H1 (cell line): ENCODE results near the gene ZBTB34. TPM values are rescaled to one million over a fixed set of nuclear protein-coding genes. Genes with fewer than 3 reads are reported as not detected.

Experiments used
- CTCF ChIA-PET: fragments of 300-600 bp; sonication (Branson Sonifier 250); formaldehyde crosslinking; loops from one replicate; lab custom pipeline; 2021; ENCODE audit not compliant: partially characterized antibody; lab: Charles Lee
- POLR2A ChIA-PET: fragments of 300-600 bp; sonication (Branson Sonifier 250); formaldehyde crosslinking; loops from one replicate; lab custom pipeline; 2021; ENCODE audit warnings: inconsistent platforms; ENCODE audit not compliant: partially characterized antibody; lab: Charles Lee
- DNase-seq, 2 experiments: peaks; one replicate each; pipeline versions ENCODE4 v3.0.0 to v3.0.0-alpha.2; 2010 to 2022; ENCODE audit warnings: low spot score in 2 of 2, low read depth in 1 of 2, mixed read lengths in 1 of 2
- FAIRE-seq: peaks from 2 replicates; lab custom pipeline; 2011; peaks lifted over from hg19 to GRCh38; lab: Jason Lieb, UNC
- H2AFZ ChIP-seq: 2 replicates; pipeline ENCODE4 v1.8.1; 2012; ENCODE audit warnings: low read length, inconsistent platforms
- H2AK5ac ChIP-seq: 2 replicates; pipeline ENCODE4 v1.6.1; 2013; ENCODE audit warnings: low read depth, low read length
- H2BK120ac ChIP-seq: replicated peaks from 2 replicates; pipeline ENCODE3; 2013; ENCODE audit warnings: low read depth, low read length, inconsistent platforms
- H2BK12ac ChIP-seq: 2 replicates; pipeline ENCODE4 v1.6.1; 2013; ENCODE audit warnings: low read depth, low read length
- H2BK15ac ChIP-seq: 2 replicates; pipeline ENCODE4 v1.6.1; 2013; ENCODE audit warnings: low read length
- H2BK20ac ChIP-seq: 2 replicates; pipeline ENCODE4 v1.6.1; 2013; ENCODE audit warnings: low read length
- H2BK5ac ChIP-seq: 2 replicates; pipeline ENCODE4 v1.6.1; 2013; ENCODE audit warnings: low read depth, low read length
- H3K14ac ChIP-seq: 2 replicates; pipeline ENCODE4 v1.6.1; 2013; ENCODE audit warnings: inconsistent platforms; ENCODE audit not compliant: insufficient read length
- H3K18ac ChIP-seq: 2 replicates; pipeline ENCODE4 v1.6.1; 2013; ENCODE audit warnings: low read length; ENCODE audit errors: extremely low read depth
- H3K23ac ChIP-seq: 2 replicates; pipeline ENCODE4 v1.6.1; 2013; ENCODE audit warnings: inconsistent platforms; ENCODE audit not compliant: insufficient read length
- H3K23me2 ChIP-seq: 2 replicates; pipeline ENCODE4 v1.6.1; 2013; ENCODE audit warnings: low read depth, low read length
- H3K27ac ChIP-seq: 2 replicates; pipeline ENCODE4 v1.6.1; 2011; ENCODE audit warnings: low read depth, low read length, inconsistent platforms
- H3K27me3 ChIP-seq, 4 experiments: replicated peaks in 1 of 4; 1 replicate in 1 of 4; 2 replicates in 3 of 4; pipeline versions ENCODE4 v1.6.1 to v1.8.1; 2011 to 2013; ENCODE audit warnings: low read length in 3 of 4, mild to moderate bottlenecking in 3 of 4, inconsistent platforms in 2 of 4, mixed read lengths in 2 of 4, moderate library complexity in 1 of 4; ENCODE audit not compliant: control insufficient read depth in 3 of 4, insufficient read depth in 3 of 4; ENCODE audit errors: extremely low read depth in 1 of 4
- H3K36me3 ChIP-seq, 4 experiments: 2 replicates each; pipeline versions ENCODE4 v1.6.1 to v1.8.1; 2011 to 2013; ENCODE audit warnings: mild to moderate bottlenecking in 4 of 4, low read length in 3 of 4, moderate library complexity in 2 of 4, control low read depth in 1 of 4, inconsistent platforms in 1 of 4; ENCODE audit not compliant: insufficient read depth in 4 of 4, control insufficient read depth in 2 of 4
- H3K4ac ChIP-seq: replicated peaks from 2 replicates; pipeline ENCODE3; 2013; ENCODE audit warnings: low read length, low read depth, mixed read lengths, inconsistent platforms; ENCODE audit not compliant: insufficient read length
- H3K4me1 ChIP-seq, 4 experiments: replicated peaks in 1 of 4; 1 replicate in 1 of 4; 2 replicates in 3 of 4; pipeline versions ENCODE4 v1.6.1 to v1.8.1; 2011 to 2013; ENCODE audit warnings: low read length in 3 of 4, inconsistent platforms in 2 of 4, mixed read lengths in 1 of 4; ENCODE audit not compliant: insufficient read depth in 4 of 4, control insufficient read depth in 3 of 4
- H3K4me2 ChIP-seq, 2 experiments: 2 replicates each; pipeline versions ENCODE4 v1.6.1 to v1.8.1; 2011 to 2013; ENCODE audit warnings: low read depth in 2 of 2, low read length in 2 of 2, control low read depth in 1 of 2, inconsistent platforms in 1 of 2, mild to moderate bottlenecking in 1 of 2; ENCODE audit not compliant: insufficient read depth in 1 of 2
- H3K4me3 ChIP-seq, 4 experiments: fragments of 200-600, 300-600 bp in 1 of 4; sonication (generic), shearing (Covaris generic), sonication (Bioruptor Twin) in 1 of 4; 2 replicates each; pipeline versions ENCODE4 v1.5.1 to v1.8.1; 2011 to 2016; ENCODE audit warnings: low read length in 4 of 4, low read depth in 3 of 4, control low read depth in 2 of 4, inconsistent platforms in 2 of 4, mild to moderate bottlenecking in 2 of 4, mixed read lengths in 1 of 4, moderate library complexity in 1 of 4; ENCODE audit not compliant: insufficient read depth in 2 of 4; ENCODE audit errors: extremely low read depth in 1 of 4
- H3K56ac ChIP-seq: replicated peaks from 2 replicates; pipeline ENCODE3; 2013; ENCODE audit warnings: low read depth, mild to moderate bottlenecking, mixed read lengths, low read length, inconsistent platforms; ENCODE audit not compliant: insufficient read length
- H3K79me1 ChIP-seq: 2 replicates; pipeline ENCODE4 v1.6.1; 2013; ENCODE audit warnings: low read depth, low read length, control low read depth
- H3K79me2 ChIP-seq, 2 experiments: 2 replicates each; pipeline versions ENCODE4 v1.6.1 to v1.8.1; 2012 to 2013; ENCODE audit warnings: low read length in 2 of 2, mild to moderate bottlenecking in 2 of 2, inconsistent platforms in 1 of 2; ENCODE audit not compliant: insufficient read depth in 2 of 2, control insufficient read depth in 1 of 2
- H3K9ac ChIP-seq, 4 experiments: replicated peaks in 1 of 4; 1 replicate in 1 of 4; 2 replicates in 3 of 4; pipeline versions ENCODE4 v1.6.1 to v1.8.1; 2011 to 2013; ENCODE audit warnings: low read depth in 3 of 4, low read length in 3 of 4, control low read depth in 2 of 4, mild to moderate bottlenecking in 2 of 4, moderate library complexity in 2 of 4, inconsistent platforms in 1 of 4; ENCODE audit errors: extremely low read depth in 1 of 4
- H3K9me3 ChIP-seq, 2 experiments: 2 replicates each; pipeline versions ENCODE4 v1.6.1 to v1.8.1; 2012 to 2013; ENCODE audit warnings: mild to moderate bottlenecking in 2 of 2, moderate library complexity in 2 of 2, control low read depth in 1 of 2, inconsistent platforms in 1 of 2, low read depth in 1 of 2, low read length in 1 of 2, mixed read lengths in 1 of 2; ENCODE audit not compliant: insufficient read depth in 2 of 2
- H4K20me1 ChIP-seq, 2 experiments: replicated peaks in 1 of 2; 2 replicates each; pipeline versions ENCODE3 to v1.8.1; 2011 to 2013; ENCODE audit warnings: inconsistent platforms in 2 of 2, low read length in 2 of 2, mild to moderate bottlenecking in 1 of 2; ENCODE audit not compliant: insufficient read depth in 2 of 2, control insufficient read depth in 1 of 2
- H4K5ac ChIP-seq: 2 replicates; pipeline ENCODE4 v1.6.1; 2013; ENCODE audit warnings: low read length, low read depth, mixed read lengths, inconsistent platforms; ENCODE audit not compliant: insufficient read length
- H4K8ac ChIP-seq: 2 replicates; pipeline ENCODE4 v1.8.0; 2013; ENCODE audit warnings: mild to moderate bottlenecking, moderate library complexity, low read length, inconsistent platforms; ENCODE audit not compliant: insufficient read depth; ENCODE audit errors: extremely low read depth
- H4K91ac ChIP-seq: replicated peaks from 2 replicates; pipeline ENCODE3; 2013; ENCODE audit warnings: low read length, mixed read lengths, inconsistent platforms; ENCODE audit not compliant: insufficient read length
- ASH2L ChIP-seq: fragments of 200-600, 300-600 bp; sonication (generic); IDR thresholded peaks from one replicate; pipeline ENCODE4 v1.7.1; 2017; ENCODE audit warnings: low read length
- BRCA1 ChIP-seq: IDR thresholded peaks from 2 replicates; pipeline ENCODE4 v1.6.1; 2012; ENCODE audit warnings: low read depth, low read length, improper control_type of control experiment
- CHD1 ChIP-seq: IDR thresholded peaks from 2 replicates; pipeline ENCODE4 v1.6.1; 2012; ENCODE audit warnings: low read depth, low read length, improper control_type of control experiment
- CTBP2 ChIP-seq: IDR thresholded peaks from 2 replicates; pipeline ENCODE4 v1.7.0; 2011; ENCODE audit warnings: borderline replicate concordance, mild to moderate bottlenecking, moderate library complexity, mixed read lengths, low read length; ENCODE audit not compliant: insufficient read depth, insufficient read length
- GTF2F1 ChIP-seq: IDR thresholded peaks from 2 replicates; pipeline ENCODE4 v1.6.1; 2012; ENCODE audit warnings: low read depth, low read length, improper control_type of control experiment, borderline replicate concordance
- HDAC2 ChIP-seq, 2 experiments: fragments of 300-600 bp in 1 of 2; sonication (generic) in 1 of 2; IDR thresholded peaks; 2 replicates each; pipeline ENCODE4 v1.6.1; 2011 to 2012; ENCODE audit warnings: low read depth in 2 of 2, low read length in 2 of 2, mild to moderate bottlenecking in 2 of 2, moderate library complexity in 2 of 2, borderline replicate concordance in 1 of 2, inconsistent platforms in 1 of 2
- JUND ChIP-seq: IDR thresholded peaks from 2 replicates; pipeline ENCODE4 v1.6.1; 2011; ENCODE audit warnings: mild to moderate bottlenecking, improper control_type of control experiment, low read length
- MAX ChIP-seq: IDR thresholded peaks from 2 replicates; pipeline ENCODE4 v1.6.1; 2012; ENCODE audit warnings: inconsistent platforms
- NANOG ChIP-seq: IDR thresholded peaks from 2 replicates; pipeline ENCODE4 v1.6.1; 2011; ENCODE audit warnings: low read length, low read depth, mild to moderate bottlenecking, inconsistent platforms; ENCODE audit not compliant: insufficient read depth, poor library complexity, severe bottlenecking
- NRF1 ChIP-seq: IDR thresholded peaks from 2 replicates; pipeline ENCODE4 v1.6.1; 2011; ENCODE audit warnings: mild to moderate bottlenecking, low read depth, low read length, improper control_type of control experiment
- RAD21 ChIP-seq, 2 experiments: IDR thresholded peaks in 1 of 2; conservative IDR thresholded peaks in 1 of 2; 2 replicates each; pipeline ENCODE4 v1.6.1; 2011; ENCODE audit warnings: low read depth in 2 of 2, low read length in 2 of 2, improper control_type of control experiment in 1 of 2, inconsistent platforms in 1 of 2, mild to moderate bottlenecking in 1 of 2, moderate library complexity in 1 of 2
- RBBP5 ChIP-seq: IDR thresholded peaks from 2 replicates; pipeline ENCODE4 v1.7.1; 2012; ENCODE audit warnings: low read depth, mild to moderate bottlenecking, inconsistent platforms, low read length, moderate library complexity, borderline replicate concordance
- SP2 ChIP-seq: IDR thresholded peaks from 2 replicates; pipeline ENCODE4 v1.6.1; 2012; ENCODE audit warnings: mild to moderate bottlenecking, low read length, inconsistent platforms
- WGBS, 2 experiments: shearing (Covaris generic) in 1 of 2; methylation state at CpG; one replicate each; pipeline versions ENCODE4 v1.1.6 to v1.1.7; 2013 to 2015; ENCODE audit warnings: low lambda C conversion rate in 2 of 2, mixed read lengths in 2 of 2, inconsistent platforms in 1 of 2, low coverage in 1 of 2, missing lambda C conversion rate in 1 of 2; ENCODE audit not compliant: insufficient replicate concordance in 2 of 2, insufficient coverage in 1 of 2, insufficient read length in 1 of 2; ENCODE audit errors: extremely low coverage in 1 of 2, missing lambda C conversion rate in 1 of 2; 5-methylcytosine and 5-hydroxymethylcytosine counted together
- polyA plus RNA-seq, 7 experiments: library from polyadenylated mRNA; depleted of rRNA in 3 of 7; stranded (reverse) in 5 of 7; unstranded in 2 of 7; fragments of >200 nt in 5 of 7; fragments of 200-250 nt in 2 of 7; gene quantifications; 1 replicate in 5 of 7; 2 replicates in 1 of 7; 4 replicates in 1 of 7; pipeline versions ENCODE4 v1.2.1 to v1.2.3, GENCODE V29; 2011 to 2013; ENCODE audit warnings: missing spikeins in 2 of 7, mixed read lengths in 2 of 7
- total RNA-seq: library from RNA; stranded (reverse); fragmentation: NEBNext Ultra II Directional; extraction: Animal tissue kit (Norgen Biotek cat#: 25700); gene quantifications from 2 replicates; pipeline ENCODE4 v1.2.1, GENCODE V29; 2021

ZBTB34 gene
- total and polyA plus RNA-seq, 2 of the 8 experiments (the other 6 are each of a cell fraction or from before 2014, with no cell fraction given): 8.2 to 15.9 TPM

GRCh38 chr9:126869368-126869767 lies 8.9 kb downstream of the ZBTB34 start:
- no peaks in the 10 kb centered on the region for H3K27me3 ChIP-seq
- H3K4ac ChIP-seq: no peak overlapping the region
- no peak overlapping the region for H4K5ac ChIP-seq
- no peak overlapping the region for H4K91ac ChIP-seq
- H3K18ac ChIP-seq: no peak overlapping the region
- no peaks in the 10 kb centered on the region for H3K23me2 ChIP-seq
- WGBS, 2 experiments: 89% methylated on average over 7 of the region's 7 CpGs; no CpG with 5 or more reads in 1 of the 2 experiments
- H4K20me1 ChIP-seq: peaks cover 8 to 11% of the 10 kb centered on the region in 2 experiments
- H2BK15ac ChIP-seq: no peak overlapping the region
- no peak overlapping the region for H4K8ac ChIP-seq
- H3K4me3 ChIP-seq: no peak overlapping the region
- H3K9me3 ChIP-seq: no peaks in the 10 kb centered on the region
- no peak for DNase-seq
- H2BK120ac ChIP-seq: no peak overlapping the region
- H3K79me1 ChIP-seq: peaks cover 22% of the 10 kb centered on the region
- H2AFZ ChIP-seq: no peak overlapping the region
- no peak overlapping the region for H3K23ac ChIP-seq
- H3K36me3 ChIP-seq: peaks cover 0 to 7% (median 0%) of the 10 kb centered on the region in 4 experiments; a peak in 2 of 8 replicates
- H2AK5ac ChIP-seq: 0 out of 2 replicates have a peak overlapping the region, but pooled peaks have one; percentile 24
- no peak overlapping the region for H3K27ac ChIP-seq
- no peak overlapping the region for H2BK20ac ChIP-seq
- FAIRE-seq: no peak
- peaks cover 5 to 78% of the 10 kb centered on the region in 2 experiments for H3K79me2 ChIP-seq
- peaks cover 0 to 6% (median under 1%) of the 10 kb centered on the region in 4 experiments; a peak in 3 of 7 replicates for H3K4me1 ChIP-seq
- no peak overlapping the region for H3K56ac ChIP-seq
- ChIA-PET CTCF (interaction anchor here (0.8 to 0.9 kb wide), 2 partner anchors 10 to 11 kb away, joined by 3 read pairs; no protein-coding TSS in a partner anchor), POLR2A (no interaction called here)
- H3K9ac ChIP-seq: no peak overlapping the region
- no peak overlapping the region for H3K4me2 ChIP-seq
- no peak overlapping the region for H3K14ac ChIP-seq
- H2BK12ac ChIP-seq: no peak overlapping the region
- H2BK5ac ChIP-seq: peak overlapping the region; percentile 52; the same call in 1 of the 2 replicates
- TF ChIP-seq JUND: no peak
- no peak for TF ChIP-seq NRF1
- TF ChIP-seq MAX: no peak
- TF ChIP-seq RBBP5: no peak
- TF ChIP-seq NANOG: no peak
- TF ChIP-seq CHD1: no peak
- no peak for TF ChIP-seq SP2
- TF ChIP-seq RAD21 (IDR thresholded peaks at IDR 0.05 in 1 of 2, conservative IDR thresholded peaks at IDR 0.05 in 1 of 2; ENCODE audit: low read depth in 2 of 2, low read length in 2 of 2): no peak
- no peak for TF ChIP-seq ASH2L
- TF ChIP-seq HDAC2 (IDR thresholded peaks at IDR 0.05; ENCODE audit: borderline replicate concordance in 1 of 2, low read depth in 2 of 2, low read length in 2 of 2): no peak
- no peak for TF ChIP-seq GTF2F1
- TF ChIP-seq BRCA1: no peak
- TF ChIP-seq CTBP2: no peak
